Pulmonary artery endothelial cell (primary cell): ENCODE data around the gene ETV5. TPM values are rescaled to one million over a fixed set of nuclear protein-coding genes. Genes with fewer than 3 reads are reported as not detected.

ENCODE experiments used
- DNase-seq: peaks from one replicate; pipeline ENCODE4 v3.0.0-alpha.2; 2011; ENCODE audit warnings: low read depth, low spot score
- total RNA-seq: library from RNA; depleted of rRNA; stranded (reverse); fragments of >200 nt; gene quantifications from 2 replicates; pipeline ENCODE4 v1.2.3, GENCODE V29; 2014

ETV5 gene
- total RNA-seq, 1 donor from 2014 or later: 37.2 TPM

DNA sequence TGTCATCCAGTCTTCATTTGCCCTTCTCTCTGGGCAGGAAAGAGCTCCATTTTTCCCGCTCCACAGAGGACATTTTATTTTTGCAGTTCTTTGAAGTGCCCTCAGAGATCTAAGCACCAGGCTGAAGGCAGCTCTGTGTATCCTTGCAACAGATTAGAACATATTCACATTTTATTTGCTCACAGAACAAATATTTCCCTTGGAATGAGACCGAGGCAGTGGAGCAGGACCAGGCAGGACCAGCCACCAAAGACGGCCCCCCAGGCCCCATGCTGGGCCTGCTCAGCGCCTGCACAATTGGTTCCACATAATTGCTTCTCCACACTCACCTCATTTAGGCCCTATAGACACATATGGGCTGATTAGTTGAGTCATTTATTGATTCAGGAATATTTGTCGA, 15.7 kb upstream of the ETV5 start:
- no peak for DNase-seq

DNA sequence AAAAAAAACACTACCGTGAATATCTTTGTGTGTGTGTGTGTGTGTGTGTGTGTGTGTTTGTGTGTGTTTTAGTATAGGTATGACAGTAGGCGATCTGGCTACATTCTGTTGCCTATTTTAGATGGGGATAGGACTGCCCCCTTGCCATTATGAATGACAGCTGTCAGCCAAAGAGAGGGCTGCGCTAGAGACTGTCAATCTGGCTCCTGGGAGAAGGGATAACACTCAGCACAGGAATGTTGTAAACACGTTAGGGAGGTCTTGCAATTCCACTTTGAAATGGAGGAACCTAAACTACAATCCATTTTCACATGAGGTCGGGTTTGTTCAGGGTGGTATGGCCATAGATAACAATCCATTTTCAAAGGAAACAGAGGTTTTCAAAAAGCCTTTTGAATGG, 14.1 kb upstream of the ETV5 start:
- DNase-seq: no peak

DNA sequence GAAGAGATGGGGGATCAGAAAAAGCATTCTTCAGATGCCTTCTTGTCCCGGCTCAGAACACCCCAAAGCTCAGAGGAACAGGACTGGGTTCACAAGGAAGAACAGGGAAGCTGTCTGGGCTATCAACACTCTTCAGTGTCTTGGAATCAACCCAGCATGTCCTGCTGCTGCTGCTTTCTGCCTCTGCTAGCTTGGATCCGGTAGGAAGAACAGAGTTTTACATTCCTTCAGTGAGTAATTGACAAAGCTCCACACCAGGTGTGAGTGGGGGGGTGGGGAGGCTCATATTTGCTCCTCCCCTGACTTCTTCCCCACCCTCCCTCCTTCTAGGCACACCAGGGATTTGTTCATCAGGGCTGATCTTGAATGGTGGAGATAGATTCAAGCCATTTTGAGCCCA, 13.1 kb upstream of the ETV5 start:
- no peak for DNase-seq

DNA sequence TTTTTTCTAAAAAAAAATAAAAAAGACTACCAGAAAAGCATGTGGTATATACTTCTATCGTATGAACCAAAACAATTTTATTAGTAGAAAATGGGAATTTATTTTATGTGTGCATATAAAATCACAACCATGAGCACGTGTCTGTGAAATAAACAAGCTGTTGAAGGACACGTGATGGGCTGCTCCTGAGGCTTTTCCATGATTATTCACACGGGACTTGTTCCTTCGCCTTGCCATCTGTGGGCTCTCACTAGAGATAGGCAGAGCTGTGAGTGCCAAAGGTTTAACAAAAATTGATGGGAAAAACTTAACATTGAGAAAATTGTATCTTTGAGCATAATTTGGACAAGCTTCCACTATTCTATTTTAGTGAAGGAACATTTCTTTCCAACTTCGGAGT, 12.4 kb upstream of the ETV5 start:
- DNase-seq: no peak

DNA sequence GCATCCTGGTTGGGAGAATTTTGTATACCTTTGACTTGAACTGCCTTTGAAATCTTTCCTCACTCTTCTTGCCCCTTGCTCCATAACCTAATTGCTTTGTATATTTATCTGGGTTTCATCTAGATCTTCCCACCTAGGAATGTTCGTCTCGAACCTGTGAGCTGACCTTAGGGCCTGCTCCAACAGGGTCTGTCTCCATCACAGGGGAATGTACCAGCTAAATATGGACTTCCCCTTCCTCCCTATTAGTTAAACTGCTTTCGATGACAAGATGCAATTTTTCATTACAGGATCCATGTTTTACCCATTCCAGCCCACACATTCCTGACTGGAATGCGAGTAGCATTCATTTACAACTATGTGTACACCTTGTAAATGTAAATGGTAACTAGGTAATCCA, 10.6 kb upstream of the ETV5 start:
- DNase-seq: no peak

DNA sequence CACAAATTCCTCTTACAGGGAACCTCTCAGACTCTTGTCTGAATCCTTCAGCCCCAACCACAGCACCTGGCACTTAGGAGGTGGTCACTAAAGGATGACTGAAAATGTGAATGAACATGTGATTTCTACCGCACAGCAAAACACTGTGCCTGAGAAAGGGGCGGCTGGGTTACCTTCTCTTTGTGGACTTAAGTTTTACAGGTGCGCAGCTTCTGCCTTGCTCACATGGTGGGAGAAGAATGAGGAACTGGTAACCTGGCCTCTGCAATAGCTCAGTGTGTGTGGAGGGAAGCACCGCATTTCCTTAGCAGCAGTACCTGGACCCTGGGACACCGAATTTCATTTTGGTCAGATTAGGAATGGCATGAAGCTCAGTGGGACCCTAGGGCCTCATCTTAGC, 9.8 kb upstream of the ETV5 start:
- no peak for DNase-seq

DNA sequence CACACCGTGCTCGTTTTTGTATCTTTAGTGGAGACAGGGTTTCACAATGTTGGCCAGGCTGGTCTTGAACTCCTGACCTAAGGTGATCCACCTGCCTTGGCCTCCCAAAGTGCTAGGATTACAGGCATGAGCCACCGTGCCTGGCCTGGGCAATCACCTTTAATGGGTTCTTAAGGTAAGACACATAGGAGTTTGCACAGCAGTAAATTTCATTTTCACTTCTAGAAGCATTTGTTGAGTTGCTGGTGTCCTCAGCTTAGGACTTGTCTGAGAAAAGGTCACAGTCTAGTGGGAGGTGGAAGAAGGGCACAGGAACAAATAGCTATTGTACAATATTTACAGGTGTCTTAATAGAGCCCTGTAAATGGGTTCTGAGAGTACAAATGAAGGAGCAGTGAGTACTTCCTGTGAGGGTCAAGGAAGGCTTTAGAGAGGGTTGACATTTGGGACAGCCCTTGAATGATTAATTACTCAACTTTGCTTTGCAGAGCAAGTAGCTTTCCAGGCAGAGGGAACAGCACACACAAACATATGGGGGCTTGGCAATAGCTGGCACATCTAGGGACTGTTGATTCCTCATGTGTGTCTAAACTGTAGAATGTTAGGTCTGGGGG, 8.7 kb upstream of the ETV5 start:
- no peak for DNase-seq

DNA sequence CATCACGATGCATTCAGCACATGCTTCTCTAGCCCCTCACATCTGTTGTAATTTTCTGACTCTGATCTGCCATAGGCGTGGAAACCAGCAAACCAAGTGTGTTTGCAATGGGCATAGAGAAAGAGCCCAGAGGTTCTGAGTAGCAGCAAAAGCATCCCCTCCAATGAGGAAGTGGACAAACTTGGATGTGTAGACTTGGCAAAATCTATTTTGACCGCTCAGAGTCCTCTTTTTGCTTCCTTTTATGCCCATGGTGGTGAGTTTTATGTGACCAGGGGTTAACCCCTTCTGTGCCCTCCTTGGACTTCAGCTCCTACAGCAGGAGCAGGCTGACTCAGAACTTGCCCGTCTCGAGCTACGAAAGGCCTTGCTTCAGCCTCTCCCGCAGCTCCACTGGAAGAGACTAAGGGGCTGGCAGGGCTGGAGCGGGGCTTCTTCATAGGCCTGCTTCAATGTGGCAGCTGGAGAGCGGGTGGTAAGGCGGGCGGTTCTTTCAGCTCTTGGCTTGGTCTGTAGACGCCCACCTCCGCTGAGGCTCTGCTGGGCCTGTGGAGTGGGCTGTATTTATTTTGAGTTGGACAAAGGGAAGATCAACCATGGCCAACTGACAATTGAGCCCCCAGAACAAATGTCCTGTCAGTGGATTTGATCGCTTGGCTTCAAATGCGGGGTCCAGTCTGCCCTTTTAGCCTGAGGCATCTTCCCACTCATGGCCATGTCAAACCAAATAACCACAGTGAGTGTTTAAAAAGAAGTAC, 6.5 kb upstream of the ETV5 start:
- no peak for DNase-seq

DNA sequence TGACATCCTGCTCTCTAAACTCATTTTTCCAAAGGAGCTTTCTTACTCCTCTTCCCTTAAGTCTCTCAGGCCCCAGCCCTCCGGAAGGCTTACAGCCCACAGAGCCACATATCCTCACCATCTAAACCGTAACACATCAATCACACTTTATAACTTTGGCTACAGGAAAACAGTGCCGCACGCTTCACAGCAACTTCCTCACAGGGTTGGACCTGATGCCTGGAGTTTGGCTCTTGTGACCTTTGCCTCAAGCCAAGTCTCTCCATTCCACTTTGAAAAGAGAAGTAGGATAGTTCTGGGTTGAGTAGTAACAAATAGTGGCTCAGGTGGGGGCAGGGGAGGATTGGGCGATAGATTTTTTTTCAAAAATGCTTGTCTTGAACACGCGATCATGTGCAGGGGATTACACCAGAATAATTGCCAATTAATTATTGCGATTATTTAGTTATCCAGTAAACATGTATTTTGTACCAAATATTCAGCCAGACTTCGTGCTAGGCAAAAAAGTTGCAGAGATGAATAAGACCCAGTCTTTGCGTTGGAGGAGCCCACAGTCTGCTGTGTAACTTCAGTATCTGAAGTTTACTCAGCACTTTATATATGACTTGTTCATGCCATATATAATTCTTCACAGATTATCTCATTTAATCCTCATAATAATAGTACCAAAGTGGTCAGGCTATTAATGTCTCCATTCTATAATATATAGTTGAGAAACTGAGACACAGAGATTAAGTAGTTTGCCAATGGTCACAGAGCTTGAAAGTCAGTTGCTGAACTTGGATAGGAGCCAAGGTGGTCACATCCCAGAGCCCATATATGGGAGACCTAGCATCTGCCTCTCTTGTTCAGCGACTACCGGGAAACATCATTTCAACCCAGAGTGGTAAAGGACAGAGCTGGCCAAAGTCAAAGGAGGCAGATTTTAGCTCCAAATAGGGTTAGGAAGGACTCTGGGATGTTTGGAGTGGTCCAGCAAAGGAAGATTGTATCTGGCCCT, 2.4 kb upstream of the ETV5 start:
- DNase-seq: no peak

DNA sequence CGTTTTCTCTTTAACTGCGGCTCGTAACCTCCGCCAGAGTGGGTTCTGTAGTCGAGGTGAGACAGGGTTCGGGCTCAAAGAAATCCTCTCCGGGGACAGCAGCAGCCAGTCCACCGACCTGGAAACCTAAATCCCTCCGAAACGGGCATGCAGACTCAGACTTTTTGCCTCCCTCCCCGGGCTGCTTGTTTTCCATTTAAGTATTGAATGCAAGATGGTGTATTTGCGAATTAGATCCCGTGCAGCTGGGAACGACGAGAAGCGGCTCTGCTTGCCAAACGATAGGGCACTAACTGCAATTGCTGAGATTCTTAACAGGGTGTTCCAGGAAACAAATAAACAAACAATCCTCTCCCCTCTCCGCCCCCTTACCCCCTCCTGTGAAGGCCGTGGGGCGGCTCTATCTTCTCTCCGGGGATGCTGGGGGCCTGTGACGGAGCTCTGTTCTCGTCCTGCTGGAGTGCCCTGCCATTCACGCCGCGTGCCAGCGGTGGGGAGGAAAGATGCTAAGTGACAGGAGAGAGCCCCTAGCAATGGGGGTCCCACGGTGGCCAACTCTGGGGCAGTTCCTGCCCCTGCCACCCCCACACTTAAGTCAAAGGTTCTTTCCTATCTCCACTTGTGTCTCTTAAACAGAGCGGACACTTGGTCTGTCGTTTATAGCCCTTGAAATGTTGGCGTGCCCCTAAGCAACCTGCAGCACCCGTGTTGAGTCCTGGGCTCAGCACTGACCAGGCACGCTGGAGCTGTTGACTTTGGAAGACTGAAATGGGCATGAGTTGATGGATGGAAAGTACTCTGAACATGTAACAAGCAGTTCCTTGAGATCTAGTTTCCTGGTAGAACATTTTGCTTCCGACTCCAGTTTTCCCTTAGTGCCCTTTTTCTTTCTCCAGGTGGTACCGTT, 1.3 kb upstream of the ETV5 start:
- DNase-seq: no peak

DNA sequence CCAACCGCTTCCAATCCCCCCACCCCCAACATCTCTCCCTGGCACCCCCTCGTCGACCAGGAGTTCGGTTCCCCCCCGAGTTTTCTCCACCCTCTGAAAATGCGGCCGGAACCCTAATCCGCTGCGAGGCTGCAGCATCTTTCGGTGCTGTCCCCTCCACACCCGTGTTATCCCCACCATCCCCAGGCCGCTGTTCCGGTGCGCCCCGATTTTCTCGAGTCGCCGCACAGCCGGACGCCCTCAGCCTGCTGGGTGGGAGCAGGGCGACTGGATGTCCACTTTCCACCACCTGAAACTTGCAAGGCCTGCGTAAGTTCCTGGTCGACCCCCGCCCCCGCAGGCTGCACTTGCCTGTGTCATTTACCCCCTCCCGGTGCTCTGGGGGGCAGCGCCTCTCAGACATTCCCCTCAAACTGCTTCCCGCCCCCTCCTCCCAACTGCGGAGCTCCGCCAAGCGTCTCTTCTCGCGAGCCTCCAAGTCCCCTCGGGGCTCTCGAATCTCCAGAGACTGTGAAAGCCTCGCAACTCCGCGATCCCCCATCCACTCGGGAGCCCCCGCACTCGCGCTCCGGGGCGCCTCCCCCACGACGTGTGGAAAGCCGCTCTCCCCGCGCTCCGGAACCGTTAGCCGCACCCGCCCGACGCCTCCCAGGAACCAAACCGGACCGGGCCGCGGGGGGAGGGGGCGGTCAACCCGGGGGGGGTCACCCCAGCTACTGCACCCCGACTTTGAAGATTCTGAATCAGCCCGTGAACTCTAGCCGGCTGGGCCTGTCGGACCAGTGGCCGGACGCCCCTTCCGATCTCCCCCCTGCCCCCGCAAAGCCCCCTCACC, 566 bp downstream of the ETV5 start:
- peak; percentile 26 for DNase-seq

DNA sequence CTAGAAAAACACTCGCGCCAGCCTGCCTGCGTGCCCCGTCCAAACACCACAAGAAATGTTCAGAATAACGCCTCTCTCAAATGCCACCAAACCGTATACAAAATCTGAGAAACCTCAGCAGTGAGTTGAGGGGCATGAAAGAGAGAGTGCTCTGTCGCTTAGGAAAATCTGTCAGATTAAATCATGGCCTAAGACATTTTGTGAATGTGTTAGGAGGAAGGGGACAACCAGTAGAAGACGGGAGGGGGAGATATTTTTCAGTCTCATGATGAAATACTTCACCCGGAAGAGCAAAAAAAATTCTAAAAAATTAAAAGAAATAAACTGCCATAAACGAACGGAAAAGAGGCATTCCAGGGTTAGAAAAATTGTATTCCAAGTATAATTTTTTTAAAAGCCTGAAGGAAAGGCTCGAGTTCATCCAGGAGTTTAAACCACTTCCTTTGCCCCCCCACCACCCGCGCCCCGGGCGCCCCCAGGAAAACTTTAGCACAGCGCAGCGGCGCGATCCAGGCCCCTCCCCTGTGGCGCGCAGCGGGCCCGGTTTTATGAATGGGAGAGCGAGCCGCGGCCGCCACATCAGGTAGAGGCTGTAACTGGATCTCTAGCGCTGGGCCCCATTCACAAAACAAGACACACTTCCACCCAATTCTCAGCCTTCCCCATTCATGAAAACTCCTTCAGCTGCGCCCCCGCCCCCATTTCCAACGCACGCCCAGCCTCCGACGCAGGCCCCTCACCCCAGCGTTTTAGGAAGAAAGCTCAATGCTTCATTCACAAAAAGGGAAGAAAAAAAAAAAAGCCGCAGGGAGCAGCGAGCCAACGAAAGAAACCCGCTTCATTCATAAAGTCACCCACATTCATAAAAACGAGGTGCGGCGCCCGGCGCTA, 1.4 kb downstream of the ETV5 start:
- DNase-seq: no peak

DNA sequence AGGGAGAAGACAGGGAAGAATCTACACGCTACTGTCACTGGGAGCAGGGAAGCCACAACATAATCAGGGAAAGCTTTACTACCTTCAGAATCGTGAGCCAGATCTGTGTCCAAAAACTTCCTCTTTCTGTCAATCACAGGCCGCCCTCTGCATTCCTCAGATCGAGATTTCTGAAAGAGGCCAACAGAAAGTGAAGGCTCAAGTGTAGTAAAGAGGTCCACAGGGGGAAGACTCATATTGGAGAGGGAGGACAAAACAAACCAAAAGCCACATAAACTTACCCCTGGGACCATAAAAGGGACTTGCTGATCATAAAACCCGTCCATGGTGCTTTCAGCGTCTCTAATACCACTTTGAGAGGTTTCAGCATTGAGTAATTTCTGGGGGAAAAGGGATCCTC, 3.3 kb downstream of the ETV5 start:
- no peak for DNase-seq

DNA sequence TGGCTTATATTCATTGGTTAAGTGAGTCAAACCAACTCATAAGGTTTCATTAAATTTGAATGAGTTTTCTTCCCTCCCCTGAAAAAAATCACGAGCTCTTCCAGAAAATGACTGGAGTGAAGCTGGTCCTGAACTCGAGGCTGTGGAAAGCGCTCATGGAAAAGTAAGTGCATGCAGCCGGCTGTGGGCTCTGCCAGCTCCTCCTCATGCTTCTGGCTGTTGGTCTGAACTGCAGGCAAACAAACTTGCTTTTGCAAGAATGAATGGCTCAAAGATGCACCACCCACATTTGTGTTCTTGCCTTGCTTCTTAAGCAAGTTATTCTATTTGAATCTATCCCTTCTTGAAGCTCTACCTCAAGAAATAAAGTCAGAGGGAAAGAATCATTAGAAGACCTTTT, 6.2 kb downstream of the ETV5 start:
- no peak for DNase-seq

DNA sequence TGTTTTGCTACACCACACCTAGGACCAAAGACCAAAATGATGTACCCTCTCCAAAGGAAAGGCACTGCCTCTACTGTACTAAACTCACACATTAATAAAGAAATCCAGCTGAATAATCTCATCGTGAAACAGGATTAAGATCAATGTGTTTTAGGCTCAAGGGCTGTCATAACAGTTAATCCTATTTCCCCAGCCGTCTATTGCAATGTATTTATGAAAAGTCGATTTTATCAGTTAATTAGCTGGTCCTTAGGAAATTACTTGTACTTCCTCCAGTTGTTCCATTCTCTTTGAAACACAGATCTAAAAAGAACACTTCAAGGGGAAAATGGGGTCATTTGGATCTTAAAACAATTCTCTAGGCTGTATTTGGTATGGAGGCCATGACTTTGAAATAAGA, 8.5 kb downstream of the ETV5 start:
- DNase-seq: no peak

DNA sequence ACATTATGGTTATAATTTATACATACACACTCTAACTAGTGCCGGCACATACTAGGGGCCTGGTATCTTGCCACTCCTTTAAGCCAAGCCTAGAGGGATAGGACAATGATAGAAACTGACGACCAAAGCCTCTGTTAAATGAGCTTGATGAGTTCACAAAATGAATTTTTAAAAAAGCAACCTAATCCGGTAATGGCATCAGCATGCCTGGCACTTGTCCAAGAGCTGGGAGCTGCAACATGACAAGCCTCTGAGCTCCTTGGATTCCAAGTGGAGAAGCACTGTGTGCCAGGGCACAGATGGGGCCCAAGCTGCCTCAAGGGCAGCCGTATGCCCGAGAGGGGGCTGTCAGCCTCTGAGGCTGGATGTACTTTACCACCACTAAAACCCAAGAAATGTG, 9.7 kb downstream of the ETV5 start:
- DNase-seq: peak; percentile 22

DNA sequence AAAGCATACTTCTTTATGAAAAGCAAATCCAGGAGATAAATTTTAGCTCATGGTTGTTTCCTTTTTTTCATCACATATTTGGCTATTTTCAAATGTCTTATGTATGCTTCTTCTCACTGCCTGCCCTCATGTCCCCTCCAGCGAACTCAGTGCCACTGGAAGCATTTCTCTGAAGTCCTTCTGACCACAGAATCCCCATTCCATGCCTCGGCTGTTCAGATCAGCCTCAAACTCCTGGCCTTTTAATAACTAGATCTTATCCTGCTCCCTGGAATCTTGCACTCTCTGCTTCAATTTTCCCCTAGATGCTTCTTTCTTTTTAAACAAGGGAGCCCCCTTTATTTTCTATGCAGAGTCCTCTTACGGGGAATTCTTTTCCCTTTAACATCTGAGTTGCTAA, 10.1 kb downstream of the ETV5 start:
- no peak for DNase-seq

DNA sequence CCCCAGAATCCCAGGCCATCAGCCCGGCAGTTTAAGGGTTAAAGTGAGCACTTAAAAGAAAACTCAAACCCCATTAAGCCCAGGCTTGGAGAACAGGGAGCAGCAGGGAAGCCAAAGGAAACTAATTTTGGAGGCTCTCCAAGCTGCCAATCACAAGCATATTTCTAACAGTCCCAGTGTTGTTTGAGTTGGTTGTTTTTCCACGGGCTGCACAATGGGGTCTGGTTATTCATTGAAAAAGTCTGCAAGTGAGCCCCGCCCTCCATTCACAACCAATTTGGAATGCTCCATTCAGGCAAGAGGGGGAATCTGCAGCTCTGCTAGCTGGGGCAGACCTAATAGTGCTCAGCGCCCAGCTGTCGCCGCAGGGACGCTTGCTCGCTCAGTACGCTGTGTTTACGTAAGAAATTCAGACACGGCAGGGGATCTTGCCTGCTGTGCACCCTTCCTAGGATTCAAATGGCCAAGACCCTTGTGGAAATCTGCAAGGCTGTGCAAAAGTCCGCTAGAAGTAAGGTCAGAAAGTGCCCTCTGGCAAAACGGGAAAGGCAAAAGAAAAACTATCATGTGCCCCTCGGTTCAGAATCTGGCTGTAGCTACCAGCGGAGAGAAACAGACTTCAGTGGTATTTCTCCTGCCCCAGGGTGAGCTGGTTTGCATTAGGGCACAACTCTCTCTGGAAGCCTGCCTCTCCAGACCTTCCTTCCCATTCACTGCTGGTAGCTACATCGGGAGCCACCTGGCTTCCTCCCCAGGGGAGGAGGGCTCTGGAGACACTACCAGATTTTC, 11.0 kb downstream of the ETV5 start:
- DNase-seq: peak; percentile 87

DNA sequence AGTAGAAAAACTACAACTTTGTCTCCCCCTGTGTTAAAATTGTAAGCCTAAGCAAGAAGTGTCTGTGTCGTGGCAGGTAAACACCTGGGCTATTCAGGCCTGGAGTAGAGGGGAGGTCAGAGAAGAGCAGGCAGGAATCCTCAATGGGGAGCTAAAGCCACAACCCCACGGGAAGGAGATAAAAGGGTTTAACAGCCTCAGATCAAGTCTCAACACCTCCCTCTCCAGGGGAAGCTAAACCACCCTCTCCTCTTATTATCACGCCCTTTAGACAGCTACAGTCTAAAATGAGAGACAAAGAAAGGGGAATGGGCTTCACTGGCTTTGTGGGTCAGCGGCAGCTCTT, 11.6 kb downstream of the ETV5 start:
- no peak for DNase-seq
